Subcutaneous abdominal adipose tissue (tissue), 5 donors: ENCODE measurements around the gene VSIR.

Experiments
- H3K27ac ChIP-seq: one replicate; pipeline ENCODE4 v1.7.0; 2013; ENCODE audit warnings: low read depth, mild to moderate bottlenecking, inconsistent platforms, low read length, moderate library complexity
- H3K27me3 ChIP-seq, 5 donors: one replicate each; pipeline ENCODE4 v1.7.0; 2013; ENCODE audit warnings: low read length in 5 of 5, inconsistent platforms in 1 of 5; ENCODE audit not compliant: control insufficient read depth in 5 of 5, insufficient read depth in 4 of 5
- H3K36me3 ChIP-seq, 5 donors: one replicate each; pipeline ENCODE4 v1.7.0; 2013; ENCODE audit warnings: low read length in 5 of 5; ENCODE audit not compliant: control insufficient read depth in 5 of 5, insufficient read depth in 5 of 5
- H3K4me1 ChIP-seq, 5 donors: one replicate each; pipeline ENCODE4 v1.7.0; 2013; ENCODE audit warnings: low read length in 5 of 5, mild to moderate bottlenecking in 3 of 5, moderate library complexity in 1 of 5; ENCODE audit not compliant: control insufficient read depth in 5 of 5, insufficient read depth in 5 of 5
- H3K4me3 ChIP-seq, 5 donors: one replicate each; pipeline ENCODE4 v1.7.0; 2013; ENCODE audit warnings: low read length in 5 of 5, low read depth in 1 of 5
- H3K9ac ChIP-seq, 5 donors: one replicate each; pipeline ENCODE4 v1.7.0; 2013; ENCODE audit warnings: low read length in 5 of 5, mild to moderate bottlenecking in 4 of 5, moderate library complexity in 3 of 5
- H3K9me3 ChIP-seq, 5 donors: one replicate each; pipeline ENCODE4 v1.7.0; 2013; ENCODE audit warnings: low read length in 5 of 5; ENCODE audit not compliant: control insufficient read depth in 5 of 5
- donor health status: healthy.
- donor health status: healthy.
- donor health status: healthy.
- donor health status: healthy.
- donor health status: healthy.

VSIR gene

GRCh38 chr10:71715026-71715425 lies 58.3 kb downstream of the VSIR start:
- Histone ChIP-seq H3K4me1 (peaks cover 13 to 85% (median 67%) of the 10 kb centered on the region in 5 donors), H3K36me3 (no peaks in the 10 kb centered on the region), H3K9ac (peak overlapping the region in 2 of 5 donors; percentile 65 to 69), H3K9me3 (no peaks in the 10 kb centered on the region), H3K27me3 (no peaks in the 10 kb centered on the region), H3K4me3 (peak overlapping the region in 1 of 5 donors; percentile 40), H3K27ac (peak overlapping the region; percentile 98)

DNA sequence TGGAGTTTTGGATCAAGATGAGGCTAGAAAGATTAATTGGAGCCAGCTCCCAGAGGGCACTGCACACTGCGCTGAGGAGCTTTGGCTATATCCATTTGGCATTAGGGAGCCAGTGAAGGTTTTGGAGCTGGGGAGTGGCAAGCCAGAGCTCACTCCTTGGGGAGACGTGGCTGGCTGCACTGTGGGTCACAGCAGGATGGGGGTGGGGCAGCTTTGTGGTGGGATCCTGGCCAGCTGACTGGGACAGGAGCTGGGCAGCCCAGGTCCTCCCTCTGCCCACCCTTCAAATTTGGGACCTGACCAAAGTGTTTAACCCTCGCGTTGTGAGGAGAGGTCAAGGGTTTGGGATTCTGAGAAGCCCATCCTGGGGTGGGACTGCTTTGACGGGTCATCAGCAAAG lies 58.7 kb downstream of the VSIR start:
- H3K9me3 ChIP-seq: no peaks in the 10 kb centered on the region
- peaks cover 13 to 87% (median 66%) of the 10 kb centered on the region in 5 donors for H3K4me1 ChIP-seq
- H3K27ac ChIP-seq: peak overlapping the region; percentile 98
- H3K36me3 ChIP-seq: no peaks in the 10 kb centered on the region
- peak overlapping the region; percentile 49 to 89 (median 65) for H3K9ac ChIP-seq
- peak overlapping the region in 3 of 5 donors; percentile 19 to 40 (median 36) for H3K4me3 ChIP-seq
- no peaks in the 10 kb centered on the region for H3K27me3 ChIP-seq

DNA sequence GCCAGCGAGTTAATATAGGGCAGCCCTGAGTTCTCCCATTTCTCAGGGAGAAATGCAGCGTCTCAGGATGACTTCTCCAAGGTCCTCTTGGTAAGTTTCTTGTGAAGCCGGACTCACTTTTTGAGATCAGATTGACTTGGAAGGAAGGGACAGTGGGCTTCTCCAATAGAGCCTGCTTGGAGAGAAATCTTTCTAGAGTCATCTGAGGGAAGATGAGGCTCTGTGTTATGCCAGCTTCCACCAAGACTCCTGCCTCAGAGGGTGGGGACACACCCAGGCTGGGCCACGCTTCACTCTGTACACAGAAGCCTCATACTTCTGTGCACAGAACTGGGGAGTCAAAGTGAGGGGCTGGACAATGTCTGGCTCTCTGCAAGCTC lies 59.3 kb downstream of the VSIR start:
- H3K4me1 ChIP-seq: peaks cover 13 to 89% (median 68%) of the 10 kb centered on the region in 5 donors
- no peaks in the 10 kb centered on the region for H3K36me3 ChIP-seq
- no peaks in the 10 kb centered on the region for H3K9me3 ChIP-seq
- H3K27ac ChIP-seq: peak overlapping the region; percentile 98
- no peaks in the 10 kb centered on the region for H3K27me3 ChIP-seq
- peak overlapping the region; percentile 57 to 89 (median 65) for H3K9ac ChIP-seq
- H3K4me3 ChIP-seq: peak overlapping the region in 4 of 5 donors; percentile 19 to 40 (median 30)

GRCh38 chr10:71713135-71714030 lies 59.9 kb downstream of the VSIR start:
- Histone ChIP-seq H3K27me3 (no peaks in the 10 kb centered on the region), H3K9ac (peak overlapping the region; percentile 64 to 89 (median 69)), H3K9me3 (no peaks in the 10 kb centered on the region), H3K4me3 (peak overlapping the region in 3 of 5 donors; percentile 2 to 40 (median 36)), H3K27ac (peak overlapping the region; percentile 98), H3K4me1 (peaks cover 13 to 90% (median 69%) of the 10 kb centered on the region in 5 donors), H3K36me3 (no peaks in the 10 kb centered on the region)

DNA sequence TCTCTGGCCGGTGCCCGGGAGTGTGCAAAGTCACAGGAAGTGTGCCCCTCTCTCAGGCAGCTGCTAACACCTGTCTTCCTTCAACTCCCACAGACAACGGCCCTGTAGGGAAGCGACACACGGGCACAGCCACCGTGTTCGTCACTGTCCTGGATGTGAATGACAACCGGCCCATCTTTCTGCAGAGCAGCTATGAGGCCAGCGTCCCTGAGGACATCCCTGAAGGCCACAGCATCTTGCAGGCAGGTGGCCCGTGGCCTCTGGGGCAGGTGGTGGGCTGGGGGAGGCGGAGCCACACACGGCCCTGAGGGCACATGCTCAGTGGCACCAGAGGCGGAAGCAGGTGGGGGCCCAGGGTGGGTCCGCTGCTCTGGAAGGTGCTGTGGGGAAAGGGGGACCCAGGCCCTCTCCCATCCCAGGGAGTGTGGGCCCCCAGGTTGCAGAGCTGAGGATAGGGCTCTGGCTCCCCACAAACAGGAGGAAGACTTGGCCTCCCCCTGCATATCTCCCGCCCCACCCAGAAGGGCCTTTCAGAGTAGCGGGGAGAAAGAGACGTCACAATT lies 60.7 kb downstream of the VSIR start:
- H3K36me3 ChIP-seq: no peaks in the 10 kb centered on the region
- H3K4me3 ChIP-seq: peak overlapping the region in 1 of 5 donors; percentile 40
- peak overlapping the region; percentile 64 to 74 (median 66) for H3K9ac ChIP-seq
- no peaks in the 10 kb centered on the region for H3K9me3 ChIP-seq
- H3K27ac ChIP-seq: peak overlapping the region; percentile 98
- H3K4me1 ChIP-seq: peaks cover 13 to 91% (median 71%) of the 10 kb centered on the region in 5 donors
- no peaks in the 10 kb centered on the region for H3K27me3 ChIP-seq

GRCh38 chr10:71712170-71712569 lies 61.1 kb downstream of the VSIR start:
- H3K4me1 ChIP-seq: peaks cover 13 to 91% (median 66%) of the 10 kb centered on the region in 5 donors
- H3K9me3 ChIP-seq: no peaks in the 10 kb centered on the region
- H3K9ac ChIP-seq: peak overlapping the region in 1 of 5 donors; percentile 65
- no peaks in the 10 kb centered on the region for H3K36me3 ChIP-seq
- peak overlapping the region; percentile 98 for H3K27ac ChIP-seq
- no peak overlapping the region for H3K4me3 ChIP-seq
- no peaks in the 10 kb centered on the region for H3K27me3 ChIP-seq

DNA sequence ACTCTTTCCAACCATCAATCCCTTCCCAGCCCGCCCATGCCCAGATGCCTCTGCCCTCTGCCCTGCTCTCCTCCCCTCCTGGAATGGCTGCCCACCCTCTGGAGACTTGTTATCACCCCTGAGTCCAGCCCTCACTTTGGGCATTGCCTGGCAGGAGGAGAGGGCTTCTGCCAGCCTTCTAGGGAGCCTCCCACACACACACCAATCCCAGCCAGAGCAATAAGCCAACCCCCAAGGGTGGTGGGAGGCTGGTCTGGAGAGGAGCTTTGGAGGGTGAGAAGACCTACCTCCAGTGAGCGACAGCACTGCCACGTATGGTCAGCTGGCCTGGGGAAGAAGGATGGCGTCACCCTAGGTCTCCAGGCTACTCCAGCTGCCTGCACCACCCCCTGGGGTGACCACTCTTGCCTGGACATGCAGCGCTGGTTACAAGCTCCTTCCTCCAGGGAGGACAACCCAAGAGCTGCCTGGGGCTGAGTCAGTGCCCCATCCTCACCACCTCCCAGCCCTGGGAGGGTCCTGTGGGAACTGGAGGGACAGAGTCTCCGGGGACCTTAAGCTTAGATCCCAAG lies 62.2 kb downstream of the VSIR start:
- Histone ChIP-seq H3K4me1 (peaks cover 13 to 91% (median 66%) of the 10 kb centered on the region in 5 donors), H3K27me3 (no peaks in the 10 kb centered on the region), H3K27ac (peak overlapping the region; percentile 98), H3K9ac (no peak overlapping the region), H3K36me3 (no peaks in the 10 kb centered on the region), H3K4me3 (no peak overlapping the region), H3K9me3 (no peaks in the 10 kb centered on the region)

DNA sequence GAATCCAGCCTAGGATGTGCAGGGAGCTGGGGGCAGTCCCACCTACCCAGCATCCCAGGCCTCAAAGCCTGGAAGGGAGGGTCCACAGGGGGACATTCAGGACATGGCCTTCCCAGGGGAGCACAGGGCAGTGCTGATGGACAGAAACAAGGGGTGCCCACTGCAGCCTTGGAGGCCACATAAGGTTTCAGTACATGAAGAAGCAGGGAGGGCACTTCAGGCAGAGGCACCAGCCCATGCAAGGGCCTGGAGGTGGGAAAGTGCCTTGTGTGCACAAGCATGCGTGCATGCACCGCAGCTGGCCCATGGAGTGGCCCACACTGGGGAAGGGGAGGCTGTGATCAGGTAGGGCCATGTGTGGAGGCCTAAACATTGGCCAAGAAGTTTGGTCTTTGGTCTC lies 62.8 kb downstream of the VSIR start:
- no peaks in the 10 kb centered on the region for H3K9me3 ChIP-seq
- peaks cover 13 to 91% (median 65%) of the 10 kb centered on the region in 5 donors for H3K4me1 ChIP-seq
- H3K27ac ChIP-seq: no peak overlapping the region
- no peak overlapping the region for H3K4me3 ChIP-seq
- no peaks in the 10 kb centered on the region for H3K27me3 ChIP-seq
- H3K9ac ChIP-seq: no peak overlapping the region
- no peaks in the 10 kb centered on the region for H3K36me3 ChIP-seq

GRCh38 chr10:71708897-71709882 lies 64.1 kb downstream of the VSIR start:
- Histone ChIP-seq H3K4me3 (peak overlapping the region in 4 of 5 donors; percentile 44 to 77 (median 54)), H3K36me3 (no peaks in the 10 kb centered on the region), H3K9me3 (no peaks in the 10 kb centered on the region), H3K27ac (peak overlapping the region; percentile 1), H3K27me3 (no peaks in the 10 kb centered on the region), H3K9ac (peak overlapping the region in 1 of 5 donors; percentile 53), H3K4me1 (peaks cover 8 to 88% (median 54%) of the 10 kb centered on the region in 5 donors)
